Measurements from ENCODE around the gene PDE1C.

The PDE1C gene

GRCh38 chr7:31707089-31707488 lies 363.1 kb downstream of the PDE1C start:
- no peak overlapping the region for H2BK5ac ChIP-seq (ENCODE audit: low read depth, low read length, poor library complexity, severe bottlenecking)
- no peaks in the 10 kb centered on the region for H3K36me3 ChIP-seq (ENCODE audit: control insufficient read depth in 1 of 2, insufficient read depth in 2 of 2, low read depth in 1 of 2, low read length in 2 of 2)
- H3K9ac ChIP-seq (ENCODE audit: low read length) = no peak overlapping the region
- H2BK12ac ChIP-seq (ENCODE audit: low read length in 2 of 2) = no peak overlapping the region
- H3K4me2 ChIP-seq (ENCODE audit: low read length, poor library complexity, severe bottlenecking) = no peak overlapping the region
- no peak overlapping the region for H3K23ac ChIP-seq (ENCODE audit: low read length in 2 of 2)
- H2AFZ ChIP-seq (ENCODE audit: low read depth, low read length) = no peak overlapping the region
- no peak for DNase-seq
- no peaks in the 10 kb centered on the region for H3K4me1 ChIP-seq (ENCODE audit: control insufficient read depth, insufficient read depth, low read depth, low read length)
- H2BK15ac ChIP-seq (ENCODE audit: low read depth, poor library complexity, severe bottlenecking) = no peak overlapping the region
- no peak overlapping the region for H4K8ac ChIP-seq (ENCODE audit: low read length)
- 48% methylated on average over 5 of the region's 5 CpGs for WGBS
- H2BK120ac ChIP-seq (ENCODE audit: low read depth, low read length) = no peak overlapping the region
- H3K79me1 ChIP-seq (replicated peaks; ENCODE audit: low read length, poor library complexity, severe bottlenecking) = no peaks in the 10 kb centered on the region
- H2AK5ac ChIP-seq (ENCODE audit: low read length, severe bottlenecking) = no peak overlapping the region
- H3K27me3 ChIP-seq (ENCODE audit: control insufficient read depth in 1 of 2, insufficient read depth in 1 of 2, low read length in 2 of 2) = peaks cover 0 to 8% of the 10 kb centered on the region in 2 experiments
- H3K27ac ChIP-seq (ENCODE audit: low read length, poor library complexity, severe bottlenecking) = no peak overlapping the region
- no peaks in the 10 kb centered on the region for H3K9me3 ChIP-seq (ENCODE audit: control insufficient read depth, low read length)
- H3K14ac ChIP-seq (ENCODE audit: low read length in 2 of 2) = no peak overlapping the region
- no peak overlapping the region for H3K18ac ChIP-seq (ENCODE audit: low read depth in 1 of 2, low read length in 2 of 2)
- no peak overlapping the region for H4K91ac ChIP-seq (ENCODE audit: low read length)
- H3K4ac ChIP-seq (ENCODE audit: low read depth in 1 of 2, low read length in 2 of 2) = no peak overlapping the region
- H3K4me3 ChIP-seq (ENCODE audit: insufficient read depth in 1 of 2, low read depth in 1 of 2, low read length in 2 of 2) = no peak overlapping the region

DNA sequence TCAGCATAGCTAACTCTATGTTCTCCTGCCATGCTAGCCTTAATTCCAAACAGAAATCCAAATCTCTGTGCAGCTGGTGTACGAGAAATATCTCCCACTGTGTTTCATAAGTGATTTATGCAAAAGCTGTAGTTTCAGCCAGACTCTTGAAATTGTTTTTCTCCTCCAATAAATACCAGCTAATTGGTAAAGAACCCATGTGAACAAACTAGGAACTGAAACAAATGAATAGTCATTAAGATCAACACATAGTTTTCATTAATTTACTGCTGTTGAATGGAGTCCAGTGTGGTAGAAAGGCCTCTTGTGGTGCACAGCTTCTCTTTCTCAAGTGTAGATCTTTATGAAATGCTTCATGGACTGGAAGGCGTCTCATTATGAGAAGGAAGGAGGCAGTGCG lies 364.8 kb downstream of the PDE1C start:
- Histone ChIP-seq H3K79me1 (replicated peaks; ENCODE audit: low read length, poor library complexity, severe bottlenecking) (no peaks in the 10 kb centered on the region), H3K4me1 (ENCODE audit: control insufficient read depth, insufficient read depth, low read depth, low read length) (no peaks in the 10 kb centered on the region), H3K27ac (ENCODE audit: low read length, poor library complexity, severe bottlenecking) (no peak overlapping the region), H3K4me3 (ENCODE audit: insufficient read depth in 1 of 2, low read depth in 1 of 2, low read length in 2 of 2) (no peak overlapping the region), H3K18ac (ENCODE audit: low read depth in 1 of 2, low read length in 2 of 2) (no peak overlapping the region), H4K91ac (ENCODE audit: low read length) (no peak overlapping the region), H3K23ac (ENCODE audit: low read length in 2 of 2) (no peak overlapping the region), H2AFZ (ENCODE audit: low read depth, low read length) (no peak overlapping the region), H4K8ac (ENCODE audit: low read length) (no peak overlapping the region), H3K4me2 (ENCODE audit: low read length, poor library complexity, severe bottlenecking) (no peak overlapping the region), H2BK5ac (ENCODE audit: low read depth, low read length, poor library complexity, severe bottlenecking) (no peak overlapping the region), H2AK5ac (ENCODE audit: low read length, severe bottlenecking) (no peak overlapping the region), H3K36me3 (ENCODE audit: control insufficient read depth in 1 of 2, insufficient read depth in 2 of 2, low read depth in 1 of 2, low read length in 2 of 2) (no peaks in the 10 kb centered on the region), H2BK15ac (ENCODE audit: low read depth, poor library complexity, severe bottlenecking) (no peak overlapping the region), H3K27me3 (ENCODE audit: control insufficient read depth in 1 of 2, insufficient read depth in 1 of 2, low read length in 2 of 2) (peaks cover 0 to 8% of the 10 kb centered on the region in 2 experiments), H3K9ac (ENCODE audit: low read length) (no peak overlapping the region), H3K9me3 (ENCODE audit: control insufficient read depth, low read length) (no peaks in the 10 kb centered on the region), H3K14ac (ENCODE audit: low read length in 2 of 2) (no peak overlapping the region), H2BK12ac (ENCODE audit: low read length in 2 of 2) (no peak overlapping the region), H2BK120ac (ENCODE audit: low read depth, low read length) (no peak overlapping the region), H3K4ac (ENCODE audit: low read depth in 1 of 2, low read length in 2 of 2) (no peak overlapping the region)
- DNase-seq = no peak
- WGBS = 81% methylated on average over 2 of the region's 3 CpGs

DNA sequence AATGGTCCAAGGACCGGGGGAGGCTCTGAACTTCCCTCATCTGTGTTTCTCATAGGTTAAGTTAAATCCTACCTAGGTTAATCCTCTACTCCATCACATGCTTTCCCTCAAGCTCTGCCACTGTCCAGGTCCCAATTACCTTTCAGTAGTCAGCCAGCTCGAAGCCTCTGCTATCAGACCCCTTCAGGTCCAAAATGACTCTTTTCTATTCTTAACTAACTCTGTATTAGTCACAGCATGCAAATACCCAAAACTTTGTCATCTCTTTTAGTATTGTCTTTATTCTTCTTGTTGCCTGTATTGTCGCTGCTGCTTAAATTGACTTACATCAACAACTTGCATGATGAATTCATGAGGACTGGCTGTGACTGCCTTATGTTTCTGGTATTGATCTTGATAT lies 367.9 kb downstream of the PDE1C start:
- no peak overlapping the region for H3K23ac ChIP-seq (ENCODE audit: low read length in 2 of 2)
- H2AFZ ChIP-seq (ENCODE audit: low read depth, low read length) = no peak overlapping the region
- no peak overlapping the region for H3K27ac ChIP-seq (ENCODE audit: low read length, poor library complexity, severe bottlenecking)
- no peak overlapping the region for H3K18ac ChIP-seq (ENCODE audit: low read depth in 1 of 2, low read length in 2 of 2)
- H3K36me3 ChIP-seq (ENCODE audit: control insufficient read depth in 1 of 2, insufficient read depth in 2 of 2, low read depth in 1 of 2, low read length in 2 of 2) = no peaks in the 10 kb centered on the region
- H3K9me3 ChIP-seq (ENCODE audit: control insufficient read depth, low read length) = no peaks in the 10 kb centered on the region
- H3K4me2 ChIP-seq (ENCODE audit: low read length, poor library complexity, severe bottlenecking) = no peak overlapping the region
- no peak overlapping the region for H2BK15ac ChIP-seq (ENCODE audit: low read depth, poor library complexity, severe bottlenecking)
- H2BK120ac ChIP-seq (ENCODE audit: low read depth, low read length) = no peak overlapping the region
- no peak for DNase-seq
- H2BK12ac ChIP-seq (ENCODE audit: low read length in 2 of 2) = no peak overlapping the region
- H2AK5ac ChIP-seq (ENCODE audit: low read length, severe bottlenecking) = no peak overlapping the region
- no peak overlapping the region for H3K9ac ChIP-seq (ENCODE audit: low read length)
- WGBS = 73% methylated on average over 3 of the region's 3 CpGs
- H3K14ac ChIP-seq (ENCODE audit: low read length in 2 of 2) = no peak overlapping the region
- no peak overlapping the region for H3K4ac ChIP-seq (ENCODE audit: low read depth in 1 of 2, low read length in 2 of 2)
- H2BK5ac ChIP-seq (ENCODE audit: low read depth, low read length, poor library complexity, severe bottlenecking) = no peak overlapping the region
- no peaks in the 10 kb centered on the region for H3K4me1 ChIP-seq (ENCODE audit: control insufficient read depth, insufficient read depth, low read depth, low read length)
- H3K79me1 ChIP-seq (replicated peaks; ENCODE audit: low read length, poor library complexity, severe bottlenecking) = no peaks in the 10 kb centered on the region
- no peak overlapping the region for H4K8ac ChIP-seq (ENCODE audit: low read length)
- H3K27me3 ChIP-seq (ENCODE audit: control insufficient read depth in 1 of 2, insufficient read depth in 1 of 2, low read length in 2 of 2) = peaks cover 0 to 8% of the 10 kb centered on the region in 2 experiments
- no peak overlapping the region for H4K91ac ChIP-seq (ENCODE audit: low read length)
- H3K4me3 ChIP-seq (ENCODE audit: insufficient read depth in 1 of 2, low read depth in 1 of 2, low read length in 2 of 2) = no peak overlapping the region

Measured in mesenchymal stem cell (in vitro differentiated cells and primary cell).